NCI-H1105 treated with DMSO at 0.1 percent for 48 hours (cell line): ENCODE measurements around the gene PCK1.

Source experiments
- DNase-seq: peaks from one replicate; lab custom pipeline; 2025; lab: John Stamatoyannopoulos, UW

PCK1 gene

DNA sequence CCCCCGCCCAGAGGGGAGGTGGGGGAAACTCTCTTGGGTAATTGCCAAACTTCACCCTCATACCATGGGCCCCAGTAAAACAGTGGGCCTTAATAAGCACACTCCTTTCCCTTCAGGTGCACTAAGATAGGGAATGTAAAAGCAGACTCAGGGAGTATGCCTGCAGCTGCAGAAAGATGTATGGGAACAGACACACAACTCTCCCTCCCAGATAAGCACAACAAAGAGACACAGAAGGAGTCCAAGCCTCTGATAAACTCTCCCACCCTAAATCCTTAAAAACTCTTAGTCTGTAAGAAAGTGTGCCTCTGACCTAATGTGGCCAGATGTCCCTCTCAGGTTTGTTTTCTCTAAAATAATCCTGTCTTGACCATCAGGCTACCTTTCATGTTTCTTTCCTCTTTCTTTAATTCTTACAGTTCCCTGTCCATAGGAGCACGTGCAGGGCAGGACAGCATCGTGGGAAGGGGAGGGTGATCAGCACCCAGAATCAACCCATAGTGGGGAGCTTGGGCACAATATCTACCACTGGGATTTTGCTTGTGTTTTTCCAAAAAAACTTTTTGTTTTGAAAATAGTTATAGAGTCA lies 24.7 kb upstream of the PCK1 start:
- no peak for DNase-seq

GRCh38 chr20:57536771-57537724 lies 23.9 kb upstream of the PCK1 start:
- DNase-seq, result no peak

DNA sequence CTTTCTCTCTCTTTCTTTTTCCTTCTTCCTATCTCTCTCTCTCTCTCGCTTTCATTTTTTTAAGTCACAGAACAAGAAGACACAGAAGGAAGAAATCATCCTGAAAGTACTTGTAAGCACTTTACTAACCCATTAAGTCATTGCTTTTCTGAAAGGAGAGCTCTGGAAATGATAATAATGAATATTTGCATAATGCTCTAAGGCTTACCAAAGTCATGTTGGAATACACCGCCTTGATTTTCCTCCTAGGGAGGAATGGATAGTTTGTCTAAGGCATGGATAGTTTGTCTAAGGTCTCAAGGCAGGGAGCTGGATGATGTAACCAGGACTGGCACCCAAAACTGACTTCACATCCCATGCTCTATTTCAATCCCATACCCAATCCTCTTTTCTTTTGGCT lies 23.1 kb upstream of the PCK1 start:
- DNase-seq, result no peak

- no peak for DNase-seq
These were observed 21.0 kb upstream of the PCK1 start for GRCh38 chr20:57539889-57540288.

DNA sequence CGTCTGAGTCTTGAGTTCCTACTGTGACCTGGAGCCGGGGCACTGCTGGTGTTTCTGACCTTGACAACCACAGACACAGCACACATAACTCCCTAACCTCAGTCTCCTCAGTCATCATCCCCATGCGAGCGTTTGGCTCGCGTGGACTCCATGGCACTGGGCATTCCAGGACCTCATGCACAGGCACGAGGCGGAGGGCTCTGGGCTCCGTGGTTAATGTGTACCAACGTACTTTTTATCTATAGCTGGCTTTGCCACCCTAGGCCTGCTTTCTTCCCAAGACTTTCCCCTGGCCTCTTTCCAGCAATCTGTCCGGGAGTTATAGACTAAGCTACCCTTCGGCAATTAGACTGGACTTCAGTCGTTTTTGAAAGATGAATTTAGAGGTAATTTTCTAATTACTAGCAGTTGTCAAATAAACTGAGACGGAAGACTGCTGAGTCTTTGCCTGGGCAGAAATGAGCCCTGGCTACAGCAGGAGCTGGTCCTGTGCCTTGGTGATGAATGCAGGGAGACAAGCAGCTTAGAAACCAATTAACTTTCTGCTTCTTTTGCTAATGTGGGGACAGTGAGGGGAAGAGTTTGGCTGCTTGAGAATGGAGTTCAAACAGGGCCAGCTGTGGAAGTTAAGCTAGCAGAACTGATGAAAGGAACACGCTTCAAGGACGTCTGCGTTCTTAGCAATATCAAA lies 19.9 kb upstream of the PCK1 start:
- no peak for DNase-seq

- DNase-seq, result no peak
These were observed 17.2 kb upstream of the PCK1 start for GRCh38 chr20:57543754-57544153.

- DNase-seq, result no peak
These were observed 15.9 kb upstream of the PCK1 start for GRCh38 chr20:57544838-57545564.

GRCh38 chr20:57545927-57546662 lies 14.8 kb upstream of the PCK1 start:
- DNase-seq, result no peak

DNA sequence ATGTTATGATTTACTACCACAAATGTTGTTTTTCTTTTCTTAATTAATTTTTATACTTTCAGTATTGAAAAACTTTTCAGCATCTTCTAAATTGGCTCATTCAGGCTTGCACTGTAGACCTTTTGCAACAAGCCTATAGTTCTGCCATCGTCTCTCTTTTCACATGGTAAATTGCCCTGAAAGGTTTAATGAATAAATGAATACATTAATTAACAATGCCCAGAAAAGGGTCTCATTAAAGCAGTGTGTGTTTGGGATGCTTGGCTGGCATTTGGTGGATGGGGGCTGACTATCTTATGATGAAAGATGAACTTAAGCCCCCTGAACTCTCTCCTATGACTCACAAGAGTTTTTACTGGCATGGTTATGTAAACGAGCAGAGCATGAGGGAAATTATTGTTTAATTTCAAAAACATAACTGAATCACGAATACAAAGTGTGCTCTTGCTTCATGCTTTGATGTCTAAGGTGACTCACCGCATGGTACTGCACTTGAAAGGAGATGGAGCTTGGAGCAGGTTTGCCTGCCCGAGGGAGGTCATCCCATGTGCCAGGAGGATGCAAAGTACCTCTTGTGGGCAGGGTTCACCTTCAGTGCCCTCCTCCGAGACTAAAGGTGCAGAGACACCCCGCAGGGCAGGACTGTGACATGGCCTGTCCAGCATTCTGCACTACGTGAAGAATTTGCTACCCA lies 13.8 kb upstream of the PCK1 start:
- no peak for DNase-seq

DNA sequence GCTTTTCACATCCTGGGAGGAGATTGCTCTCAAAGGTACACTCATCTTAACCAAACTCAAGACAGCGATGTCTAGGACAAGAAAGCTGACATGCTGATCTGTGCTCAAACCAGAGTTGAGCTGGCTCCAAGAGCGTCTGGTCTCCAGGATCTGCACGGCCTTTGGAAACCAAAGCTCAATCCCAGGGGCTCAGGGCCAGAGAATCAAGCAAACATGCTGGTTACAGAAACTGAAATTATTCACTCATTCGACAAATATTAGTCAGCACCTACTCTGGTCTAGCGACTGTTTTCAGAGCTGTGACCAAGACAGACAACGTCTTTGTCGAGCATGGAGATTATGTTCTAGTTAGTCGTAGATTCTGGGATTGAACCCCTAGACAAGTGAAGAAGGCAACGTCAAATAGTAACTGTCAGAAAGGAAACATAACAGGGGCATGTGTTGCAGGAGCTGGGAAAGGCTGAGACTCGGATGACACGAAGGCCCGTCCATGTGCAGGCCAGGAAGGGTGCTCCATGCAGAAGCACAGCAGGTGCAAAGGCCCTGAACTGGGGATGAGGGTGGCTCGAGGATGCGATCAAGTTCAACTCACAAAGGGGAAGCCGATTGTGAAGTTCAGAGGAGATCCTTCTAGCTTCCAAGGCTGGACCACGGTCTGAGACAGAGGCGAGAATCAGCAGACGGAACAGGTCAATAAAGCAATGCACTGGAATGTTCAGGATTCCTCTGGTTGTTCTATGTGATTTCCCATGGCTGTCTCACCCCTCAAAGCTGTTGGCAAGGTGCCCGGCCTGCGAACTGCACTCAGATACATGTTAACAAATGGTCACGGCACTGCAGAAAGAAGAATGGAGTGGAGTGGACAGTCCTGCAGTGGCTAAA lies 12.5 kb upstream of the PCK1 start:
- DNase-seq, result no peak

DNA sequence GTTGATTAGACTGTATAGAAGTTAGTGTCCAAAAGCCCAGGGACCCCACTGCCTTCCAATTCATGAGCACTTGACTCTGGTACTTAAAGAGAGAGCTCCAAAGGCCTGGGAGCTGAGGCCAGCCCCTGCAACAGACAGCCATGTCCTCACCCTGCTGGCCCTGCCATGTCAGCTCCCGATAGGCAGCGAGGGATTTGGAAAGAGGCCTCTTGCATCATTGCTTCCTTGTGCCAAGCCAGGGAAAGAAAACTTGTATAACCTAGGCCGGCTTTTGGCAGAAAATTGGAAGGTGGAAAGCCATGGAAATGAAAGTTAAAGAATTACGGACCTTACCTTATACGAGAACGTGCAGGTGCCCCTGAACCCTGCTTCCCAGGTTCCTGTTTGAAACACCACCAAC lies 8.4 kb upstream of the PCK1 start:
- DNase-seq, result no peak

DNA sequence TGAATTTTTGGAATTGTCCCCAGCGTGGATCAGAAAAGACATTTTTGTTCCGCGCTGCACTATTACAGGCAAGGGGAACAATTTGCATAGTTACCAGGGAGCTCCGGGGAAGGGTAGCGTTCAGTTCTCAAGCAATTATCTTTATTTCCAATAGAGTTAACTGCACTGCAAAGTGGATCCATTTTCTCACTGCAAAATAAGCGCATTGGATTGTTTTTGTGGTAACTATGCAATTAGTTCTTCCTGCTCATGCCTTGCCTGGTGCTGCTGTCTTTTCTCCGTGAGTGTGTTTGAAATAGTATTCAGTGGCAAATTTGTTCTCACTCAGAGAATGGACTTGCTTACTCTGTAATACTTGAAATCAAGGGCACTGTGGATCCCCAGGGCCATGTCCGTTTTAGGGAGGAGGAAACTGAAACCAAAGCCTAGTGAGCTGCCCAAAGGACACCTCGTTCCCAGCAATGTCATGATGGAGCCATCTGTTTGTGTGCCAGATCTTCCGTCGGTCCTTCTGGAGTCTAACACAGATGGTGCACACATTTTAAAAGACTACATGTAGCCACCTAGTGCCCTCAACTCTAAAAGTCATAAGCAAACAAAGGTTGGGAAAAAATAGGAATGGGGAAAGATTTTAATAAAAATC lies 7.4 kb upstream of the PCK1 start:
- DNase-seq, result no peak

DNA sequence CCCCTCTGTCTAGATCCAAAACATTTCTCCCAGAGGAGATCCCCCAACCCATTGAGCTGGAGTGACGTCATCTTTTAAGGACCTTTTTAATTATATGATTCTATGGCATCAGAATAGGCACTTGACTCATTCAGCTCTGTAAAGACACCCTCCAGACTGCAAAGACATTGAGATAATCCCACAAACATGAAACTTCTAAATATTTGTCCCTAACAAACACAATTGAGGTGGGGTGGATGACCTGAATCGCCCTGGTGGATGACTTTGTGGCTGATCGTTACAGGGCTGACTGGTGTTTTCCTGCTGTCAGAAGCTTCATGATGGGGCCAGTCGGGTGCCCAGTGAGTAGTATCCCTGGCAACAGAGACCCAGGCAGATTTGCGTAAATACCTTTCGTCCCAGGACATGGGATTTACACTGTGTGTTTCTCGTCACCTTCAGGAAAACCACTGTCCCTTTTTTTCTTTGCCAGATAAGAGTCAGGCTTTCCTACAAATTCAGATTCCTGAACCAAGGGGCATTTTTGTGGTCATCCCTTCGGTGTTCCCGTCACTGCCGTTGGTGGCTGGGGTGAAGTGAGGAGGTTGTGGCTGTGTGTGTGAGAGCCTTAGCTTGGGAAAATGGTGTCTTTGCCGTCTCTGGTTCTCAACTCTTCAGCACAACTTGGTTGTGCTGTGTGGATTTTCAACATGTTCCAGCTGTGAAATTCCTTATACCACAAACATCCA lies 5.3 kb upstream of the PCK1 start:
- no peak for DNase-seq

GRCh38 chr20:57556980-57557274 lies 4.0 kb upstream of the PCK1 start:
- DNase-seq, result no peak

DNA sequence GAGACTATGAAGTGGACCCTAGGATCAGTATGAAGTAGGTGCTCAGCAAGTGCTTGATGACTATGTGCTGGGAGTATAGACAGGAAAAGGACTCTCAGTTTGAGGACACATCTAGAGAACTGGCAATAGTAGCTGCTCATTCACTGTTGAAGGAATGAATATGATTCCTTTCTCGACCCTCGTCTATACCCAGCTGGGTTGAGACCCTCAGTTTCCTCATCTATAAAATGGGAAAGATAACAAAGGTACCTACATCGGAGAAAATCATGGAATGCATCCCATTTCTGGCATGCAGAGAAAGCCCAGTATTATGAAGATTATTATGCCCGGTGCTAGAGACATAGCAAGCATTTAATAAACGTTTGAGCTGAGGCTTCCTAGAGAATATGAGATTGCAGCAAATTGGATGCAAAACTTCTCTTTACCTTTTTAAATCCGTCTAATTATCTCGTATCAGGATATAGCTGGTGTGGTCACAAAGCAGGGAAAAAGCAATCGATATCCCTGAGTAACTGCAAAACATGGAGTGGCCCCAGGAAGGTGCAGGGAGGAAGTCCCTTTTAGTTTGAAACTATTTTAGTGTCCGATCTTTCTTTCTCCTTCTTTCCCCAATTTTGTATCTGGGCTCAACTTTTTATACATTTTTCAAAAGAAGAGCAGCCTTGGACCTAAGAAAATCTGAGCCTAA lies 2.8 kb upstream of the PCK1 start:
- no peak for DNase-seq

DNA sequence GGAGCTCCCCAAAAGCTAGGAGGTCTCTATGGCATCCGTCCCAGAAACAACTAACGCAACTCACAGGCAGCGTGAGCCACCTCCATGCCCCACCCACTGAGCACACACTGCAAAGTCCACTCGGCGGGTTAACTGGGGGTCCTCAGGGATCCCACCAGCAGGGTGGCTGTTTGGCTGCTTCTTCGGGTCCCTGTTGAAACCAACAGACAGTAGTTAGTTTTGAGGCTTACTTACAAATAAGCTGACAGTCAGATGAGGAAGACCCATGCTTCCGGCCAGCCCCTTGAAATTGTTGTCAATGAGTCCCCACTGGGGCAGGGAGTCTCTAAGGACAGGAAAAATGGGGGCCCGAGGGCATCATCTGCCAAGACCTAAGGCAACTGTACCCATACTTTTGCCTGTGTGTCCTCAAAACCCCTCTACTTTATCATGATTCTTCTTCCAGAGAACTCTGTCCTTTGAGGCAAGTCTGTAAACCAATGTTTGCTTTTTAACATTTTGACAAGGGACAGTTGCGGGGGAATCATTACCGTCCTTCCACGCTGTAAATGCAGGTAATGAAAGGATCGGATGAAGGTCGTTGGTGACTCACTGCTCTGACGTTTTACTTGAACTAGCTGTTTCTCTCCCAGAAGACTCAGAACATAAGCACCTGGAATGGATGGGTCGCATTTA lies 2.2 kb upstream of the PCK1 start:
- no peak for DNase-seq

DNA sequence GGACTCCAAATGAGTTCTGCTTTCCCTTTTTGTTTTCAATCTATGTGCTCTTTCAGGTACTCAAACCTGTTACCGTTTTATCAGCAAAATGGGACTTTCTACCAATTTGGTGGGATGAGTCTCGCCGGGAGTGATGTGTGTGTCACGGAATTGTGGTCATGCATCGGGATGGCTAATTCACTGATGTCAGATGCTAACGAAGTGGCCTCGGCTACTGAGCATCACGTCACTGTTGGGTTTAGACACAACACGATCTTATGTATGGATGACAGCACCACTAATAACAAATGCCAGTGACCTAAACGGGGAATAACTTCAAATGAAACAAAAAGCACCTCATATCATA lies 1.6 kb upstream of the PCK1 start:
- DNase-seq, result no peak
